Activated naive CD4-positive, alpha-beta T cell treated with anti-CD3 and anti-CD28 coated beads, Interleukin-2, amount 50 U/mL, for 24 hours (primary cell): ENCODE data around the gene ADGRD1.

Experiments used
- H3K27ac Mint-ChIP-seq: one replicate; pipeline ENCODE4 v1.8.0; 2021; ENCODE audit warnings: mild to moderate bottlenecking, mixed read lengths
- H3K27me3 Mint-ChIP-seq: one replicate; pipeline ENCODE4 v1.8.0; 2021; ENCODE audit warnings: mixed read lengths
- H3K36me3 Mint-ChIP-seq: one replicate; pipeline ENCODE4 v1.8.0; 2021; ENCODE audit warnings: mixed read lengths
- H3K4me1 Mint-ChIP-seq: one replicate; pipeline ENCODE4 v1.8.0; 2021; ENCODE audit warnings: mixed read lengths
- H3K4me3 Mint-ChIP-seq: one replicate; pipeline ENCODE4 v1.8.0; 2021; ENCODE audit warnings: mild to moderate bottlenecking, mixed read lengths
- H3K9me3 Mint-ChIP-seq: one replicate; pipeline ENCODE4 v1.8.0; 2021; ENCODE audit warnings: mixed read lengths

ADGRD1 gene

GRCh38 chr12:131012279-131013069 lies 58.8 kb downstream of the ADGRD1 start:
- H3K27me3 Mint-ChIP-seq: peaks cover 3% of the 10 kb centered on the region

GRCh38 chr12:131013118-131013517 lies 59.4 kb downstream of the ADGRD1 start:
- no peaks in the 10 kb centered on the region for H3K4me1 Mint-ChIP-seq
- H3K27me3 Mint-ChIP-seq: peaks cover 3% of the 10 kb centered on the region
- H3K9me3 Mint-ChIP-seq: no peaks in the 10 kb centered on the region
- H3K27ac Mint-ChIP-seq: no peak overlapping the region
- no peak overlapping the region for H3K4me3 Mint-ChIP-seq
- no peaks in the 10 kb centered on the region for H3K36me3 Mint-ChIP-seq

More at GRCh38 chr12:131012279-131013069, 58.8 kb downstream of the ADGRD1 start:
- Mint-ChIP-seq H3K4me1 (no peaks in the 10 kb centered on the region), H3K4me3 (no peak overlapping the region), H3K27ac (no peak overlapping the region), H3K9me3 (no peaks in the 10 kb centered on the region), H3K36me3 (no peaks in the 10 kb centered on the region)

- no peaks in the 10 kb centered on the region for H3K36me3 Mint-ChIP-seq
- H3K9me3 Mint-ChIP-seq: no peaks in the 10 kb centered on the region
- peaks cover 3% of the 10 kb centered on the region for H3K27me3 Mint-ChIP-seq
- no peaks in the 10 kb centered on the region for H3K4me1 Mint-ChIP-seq
- no peak overlapping the region for H3K27ac Mint-ChIP-seq
- H3K4me3 Mint-ChIP-seq: no peak overlapping the region
Measured at GRCh38 chr12:131014343-131014742, 60.6 kb downstream of the ADGRD1 start.

GRCh38 chr12:131015581-131016337 lies 62.1 kb downstream of the ADGRD1 start:
- Mint-ChIP-seq H3K36me3 (no peaks in the 10 kb centered on the region), H3K4me1 (no peaks in the 10 kb centered on the region), H3K27ac (no peak overlapping the region), H3K9me3 (no peaks in the 10 kb centered on the region), H3K27me3 (no peaks in the 10 kb centered on the region), H3K4me3 (no peak overlapping the region)

GRCh38 chr12:131017477-131017991 lies 63.8 kb downstream of the ADGRD1 start:
- H3K27ac Mint-ChIP-seq: no peak overlapping the region
- H3K27me3 Mint-ChIP-seq: no peaks in the 10 kb centered on the region
- H3K36me3 Mint-ChIP-seq: no peaks in the 10 kb centered on the region
- no peaks in the 10 kb centered on the region for H3K9me3 Mint-ChIP-seq
- H3K4me1 Mint-ChIP-seq: no peaks in the 10 kb centered on the region
- no peak overlapping the region for H3K4me3 Mint-ChIP-seq

GRCh38 chr12:131018019-131018620 lies 64.4 kb downstream of the ADGRD1 start:
- H3K9me3 Mint-ChIP-seq: no peaks in the 10 kb centered on the region
- no peaks in the 10 kb centered on the region for H3K4me1 Mint-ChIP-seq
- H3K4me3 Mint-ChIP-seq: no peak overlapping the region
- no peaks in the 10 kb centered on the region for H3K27me3 Mint-ChIP-seq
- H3K36me3 Mint-ChIP-seq: no peaks in the 10 kb centered on the region
- no peak overlapping the region for H3K27ac Mint-ChIP-seq

- Mint-ChIP-seq H3K4me1 (no peaks in the 10 kb centered on the region), H3K27me3 (no peaks in the 10 kb centered on the region), H3K36me3 (no peaks in the 10 kb centered on the region), H3K9me3 (no peaks in the 10 kb centered on the region), H3K27ac (no peak overlapping the region), H3K4me3 (no peak overlapping the region)
Measured at GRCh38 chr12:131018808-131019397, 65.2 kb downstream of the ADGRD1 start.

- Mint-ChIP-seq H3K4me3 (no peak overlapping the region), H3K27ac (no peak overlapping the region)
Measured at GRCh38 chr12:131020326-131021153, 66.8 kb downstream of the ADGRD1 start.

GRCh38 chr12:131021154-131021541 lies 67.4 kb downstream of the ADGRD1 start:
- no peak overlapping the region for H3K4me3 Mint-ChIP-seq
- no peaks in the 10 kb centered on the region for H3K4me1 Mint-ChIP-seq
- H3K27ac Mint-ChIP-seq: no peak overlapping the region
- H3K9me3 Mint-ChIP-seq: no peaks in the 10 kb centered on the region
- H3K27me3 Mint-ChIP-seq: no peaks in the 10 kb centered on the region
- no peaks in the 10 kb centered on the region for H3K36me3 Mint-ChIP-seq

More at GRCh38 chr12:131020326-131021153, 66.8 kb downstream of the ADGRD1 start:
- Mint-ChIP-seq H3K9me3 (no peaks in the 10 kb centered on the region), H3K4me1 (no peaks in the 10 kb centered on the region), H3K27me3 (no peaks in the 10 kb centered on the region), H3K36me3 (no peaks in the 10 kb centered on the region)

GRCh38 chr12:131024026-131024425 lies 70.3 kb downstream of the ADGRD1 start:
- Mint-ChIP-seq H3K27me3 (no peaks in the 10 kb centered on the region), H3K9me3 (no peaks in the 10 kb centered on the region), H3K4me1 (no peaks in the 10 kb centered on the region), H3K27ac (no peak overlapping the region), H3K4me3 (no peak overlapping the region), H3K36me3 (no peaks in the 10 kb centered on the region)

- no peaks in the 10 kb centered on the region for H3K36me3 Mint-ChIP-seq
- no peaks in the 10 kb centered on the region for H3K4me1 Mint-ChIP-seq
- no peak overlapping the region for H3K27ac Mint-ChIP-seq
- no peaks in the 10 kb centered on the region for H3K27me3 Mint-ChIP-seq
- H3K9me3 Mint-ChIP-seq: no peaks in the 10 kb centered on the region
- no peak overlapping the region for H3K4me3 Mint-ChIP-seq
Measured at GRCh38 chr12:131024721-131025120, 71.0 kb downstream of the ADGRD1 start.

- no peaks in the 10 kb centered on the region for H3K4me1 Mint-ChIP-seq
- no peak overlapping the region for H3K4me3 Mint-ChIP-seq
- H3K27ac Mint-ChIP-seq: no peak overlapping the region
- no peaks in the 10 kb centered on the region for H3K27me3 Mint-ChIP-seq
- H3K36me3 Mint-ChIP-seq: no peaks in the 10 kb centered on the region
- no peaks in the 10 kb centered on the region for H3K9me3 Mint-ChIP-seq
Measured at GRCh38 chr12:131025234-131025633, 71.5 kb downstream of the ADGRD1 start.

- H3K4me1 Mint-ChIP-seq: no peaks in the 10 kb centered on the region
- H3K4me3 Mint-ChIP-seq: no peak overlapping the region
- H3K27ac Mint-ChIP-seq: no peak overlapping the region
- H3K9me3 Mint-ChIP-seq: no peaks in the 10 kb centered on the region
- no peaks in the 10 kb centered on the region for H3K36me3 Mint-ChIP-seq
- H3K27me3 Mint-ChIP-seq: no peaks in the 10 kb centered on the region
Measured at GRCh38 chr12:131025939-131026702, 72.4 kb downstream of the ADGRD1 start.

GRCh38 chr12:131026754-131027153 lies 73.0 kb downstream of the ADGRD1 start:
- H3K9me3 Mint-ChIP-seq: no peaks in the 10 kb centered on the region
- no peaks in the 10 kb centered on the region for H3K4me1 Mint-ChIP-seq
- no peaks in the 10 kb centered on the region for H3K36me3 Mint-ChIP-seq
- H3K27ac Mint-ChIP-seq: no peak overlapping the region
- H3K27me3 Mint-ChIP-seq: no peaks in the 10 kb centered on the region
- no peak overlapping the region for H3K4me3 Mint-ChIP-seq
